Neural cell (in vitro differentiated cells): ENCODE data around the gene HOATZ. TPM values are rescaled to one million over a fixed set of nuclear protein-coding genes. Genes with fewer than 3 reads are reported as not detected.

Experiments
- H2AFZ ChIP-seq: fragments of 200-600, 300-800 bp; sonication (generic), shearing (Covaris generic); 2 replicates; pipeline ENCODE4 v1.6.0; 2014; ENCODE audit warnings: low read depth, mild to moderate bottlenecking, antibody characterized with exemption, low read length, moderate library complexity
- H3F3A ChIP-seq: fragments of 200-600 bp; shearing (Covaris generic); 2 replicates; pipeline ENCODE4 v1.6.1; 2016; ENCODE audit warnings: mild to moderate bottlenecking, moderate library complexity, mixed read lengths, antibody characterized with exemption, low read length; ENCODE audit not compliant: insufficient read depth, poor library complexity, severe bottlenecking
- H3K27ac ChIP-seq: fragments of 200-600, 300-800 bp; sonication (generic), shearing (Covaris generic); 2 replicates; pipeline ENCODE4 v1.5.1; 2014; ENCODE audit warnings: mild to moderate bottlenecking, low read length, moderate library complexity
- H3K27me3 ChIP-seq: fragments of 300-800, 200-600 bp; sonication (generic), shearing (Covaris generic); 2 replicates; pipeline ENCODE4 v1.6.0; 2014; ENCODE audit warnings: mild to moderate bottlenecking, low read depth, low read length, moderate library complexity; ENCODE audit not compliant: insufficient read depth
- H3K36me3 ChIP-seq: fragments of 300-800, 200-600 bp; sonication (generic), shearing (Covaris generic); 2 replicates; pipeline ENCODE4 v1.5.1; 2014; ENCODE audit warnings: mild to moderate bottlenecking, antibody characterized with exemption, low read length, moderate library complexity; ENCODE audit not compliant: insufficient read depth
- H3K4me2 ChIP-seq: fragments of 300-800, 200-600 bp; sonication (generic), shearing (Covaris generic); 2 replicates; pipeline ENCODE4 v1.6.0; 2014; ENCODE audit warnings: mild to moderate bottlenecking, low read length
- H3K4me3 ChIP-seq: fragments of 300-800, 200-600 bp; sonication (generic), shearing (Covaris generic); 2 replicates; pipeline ENCODE4 v1.5.1; 2014; ENCODE audit warnings: mild to moderate bottlenecking, low read length, moderate library complexity
- H3K79me2 ChIP-seq: fragments of 200-600 bp; shearing (Covaris generic); replicated peaks from 2 replicates; pipeline ENCODE4 v1.6.0; 2014; ENCODE audit warnings: mild to moderate bottlenecking, low read length, moderate library complexity; ENCODE audit not compliant: insufficient read depth
- H3K9ac ChIP-seq: fragments of 300-800, 200-600 bp; sonication (generic), shearing (Covaris generic); 2 replicates; pipeline ENCODE4 v1.6.1; 2016; ENCODE audit warnings: mild to moderate bottlenecking, low read length, mixed read lengths
- H3K9me2 ChIP-seq: fragments of 200-600 bp; shearing (Covaris generic); 2 replicates; pipeline ENCODE4 v1.6.1; 2016; ENCODE audit warnings: mild to moderate bottlenecking, low read length, mixed read lengths; ENCODE audit not compliant: insufficient read depth
- H3K9me3 ChIP-seq: fragments of 200-600, 300-800 bp; sonication (generic), shearing (Covaris generic); 2 replicates; pipeline ENCODE4 v1.6.1; 2016; ENCODE audit warnings: mild to moderate bottlenecking, mixed run types, low read length, moderate library complexity, mixed read lengths
- H4K20me1 ChIP-seq: fragments of 200-600 bp; shearing (Covaris generic); 2 replicates; pipeline ENCODE4 v1.6.1; 2016; ENCODE audit warnings: mild to moderate bottlenecking, mixed run types; ENCODE audit not compliant: insufficient read depth
- EP300 ChIP-seq: fragments of 450-650 bp; conservative IDR thresholded peaks from 2 replicates; pipeline ENCODE4 v1.6.1; 2014; ENCODE audit warnings: antibody characterized with exemption, mild to moderate bottlenecking, moderate library complexity; ENCODE audit not compliant: poor library complexity, severe bottlenecking
- EZH2 ChIP-seq: fragments of 200-600, 300-800 bp; shearing (Covaris generic), sonication (generic); IDR thresholded peaks from 2 replicates; pipeline ENCODE4 v1.6.1; 2014; ENCODE audit warnings: antibody characterized with exemption, low read length, borderline replicate concordance, mild to moderate bottlenecking; ENCODE audit not compliant: insufficient read depth, poor library complexity, severe bottlenecking
- MXI1 ChIP-seq: fragments of 450-650 bp; conservative IDR thresholded peaks from 2 replicates; pipeline ENCODE4 v1.6.1; 2014; ENCODE audit warnings: antibody characterized with exemption, mild to moderate bottlenecking; ENCODE audit not compliant: poor library complexity, severe bottlenecking
- POLR2AphosphoS5 ChIP-seq: IDR thresholded peaks from 2 replicates; pipeline ENCODE4 v1.6.1; 2012
- RAD21 ChIP-seq: fragments of 450-650 bp; conservative IDR thresholded peaks from 2 replicates; pipeline ENCODE4 v1.6.1; 2014; ENCODE audit warnings: antibody characterized with exemption, mild to moderate bottlenecking, moderate library complexity
- SMC3 ChIP-seq: fragments of 450-650 bp; conservative IDR thresholded peaks from 2 replicates; pipeline ENCODE4 v1.6.1; 2014; ENCODE audit warnings: antibody characterized with exemption, mild to moderate bottlenecking, moderate library complexity; ENCODE audit not compliant: poor library complexity
- TAF1 ChIP-seq: IDR thresholded peaks from 2 replicates; pipeline ENCODE4 v1.6.1; 2012; ENCODE audit warnings: low read depth
- polyA plus RNA-seq: library from polyadenylated mRNA; depleted of rRNA; stranded (reverse); fragments of >200 nt; gene quantifications from 2 replicates; pipeline ENCODE4 v1.2.3, GENCODE V29; 2014
- TF ChIP-seq, protein P1 (sequence below): fragments of 450-650 bp; IDR thresholded peaks from 2 replicates; pipeline ENCODE4 v1.5.1; 2014; ENCODE audit warnings: antibody characterized with exemption, mild to moderate bottlenecking, moderate library complexity; ENCODE audit not compliant: poor library complexity, severe bottlenecking
- TF ChIP-seq, protein P2 (sequence below): IDR thresholded peaks from 2 replicates; pipeline ENCODE4 v1.6.1; 2012; ENCODE audit warnings: borderline replicate concordance

The HOATZ gene
- polyA plus RNA-seq, 1 donor from 2014 or later = not detected

DNA sequence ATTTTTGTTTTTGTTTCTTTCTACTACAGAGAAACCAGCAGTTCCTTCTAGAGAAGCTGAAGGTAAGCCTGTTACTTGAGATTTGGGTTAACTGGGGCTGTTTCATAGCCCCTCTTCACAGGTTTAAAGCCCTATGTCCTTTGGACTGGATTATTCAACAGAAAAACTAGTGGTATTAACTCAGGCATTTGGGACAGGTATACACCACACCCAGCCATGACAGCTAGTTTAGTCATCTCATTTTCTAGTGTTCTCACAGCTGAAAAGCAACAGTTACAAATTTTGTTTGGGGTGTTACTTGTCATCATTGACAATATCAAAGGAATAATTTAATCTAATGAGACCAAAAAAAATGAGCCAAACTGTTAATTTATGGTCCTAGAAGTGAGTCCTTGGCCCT is 40.0 kb downstream of the HOATZ start:
- no peak overlapping the region for H3K27ac ChIP-seq
- H3K4me2 ChIP-seq = no peak overlapping the region

DNA sequence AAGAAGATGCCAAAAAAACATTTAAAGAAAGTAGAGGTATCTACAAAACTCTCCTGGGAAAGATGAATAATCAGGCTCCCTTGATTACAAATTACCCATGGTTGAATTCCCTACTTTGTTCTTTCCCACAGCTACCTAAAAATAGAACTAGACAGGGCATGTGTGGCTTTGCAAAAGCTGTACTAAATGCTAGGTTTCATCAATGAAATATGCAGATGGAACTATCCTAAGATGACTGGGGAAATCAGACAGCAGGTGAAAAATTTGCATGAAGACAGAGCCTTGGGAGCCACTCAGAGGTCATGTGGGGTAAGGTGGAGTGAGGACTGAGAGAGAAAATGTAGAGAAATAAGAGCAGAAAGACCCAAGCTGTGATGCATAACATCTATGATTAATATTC is 40.7 kb downstream of the HOATZ start:
- no peaks in the 10 kb centered on the region for H3K9me2 ChIP-seq
- TF ChIP-seq MXI1 (no peak), TAF1 (no peak), POLR2AphosphoS5 (no peak), SMC3 (no peak), EZH2 (no peak), RAD21 (no peak), EP300 (no peak)
- TF ChIP-seq, protein P1, sequence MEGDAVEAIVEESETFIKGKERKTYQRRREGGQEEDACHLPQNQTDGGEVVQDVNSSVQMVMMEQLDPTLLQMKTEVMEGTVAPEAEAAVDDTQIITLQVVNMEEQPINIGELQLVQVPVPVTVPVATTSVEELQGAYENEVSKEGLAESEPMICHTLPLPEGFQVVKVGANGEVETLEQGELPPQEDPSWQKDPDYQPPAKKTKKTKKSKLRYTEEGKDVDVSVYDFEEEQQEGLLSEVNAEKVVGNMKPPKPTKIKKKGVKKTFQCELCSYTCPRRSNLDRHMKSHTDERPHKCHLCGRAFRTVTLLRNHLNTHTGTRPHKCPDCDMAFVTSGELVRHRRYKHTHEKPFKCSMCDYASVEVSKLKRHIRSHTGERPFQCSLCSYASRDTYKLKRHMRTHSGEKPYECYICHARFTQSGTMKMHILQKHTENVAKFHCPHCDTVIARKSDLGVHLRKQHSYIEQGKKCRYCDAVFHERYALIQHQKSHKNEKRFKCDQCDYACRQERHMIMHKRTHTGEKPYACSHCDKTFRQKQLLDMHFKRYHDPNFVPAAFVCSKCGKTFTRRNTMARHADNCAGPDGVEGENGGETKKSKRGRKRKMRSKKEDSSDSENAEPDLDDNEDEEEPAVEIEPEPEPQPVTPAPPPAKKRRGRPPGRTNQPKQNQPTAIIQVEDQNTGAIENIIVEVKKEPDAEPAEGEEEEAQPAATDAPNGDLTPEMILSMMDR = no peak
- TF ChIP-seq, protein P2, sequence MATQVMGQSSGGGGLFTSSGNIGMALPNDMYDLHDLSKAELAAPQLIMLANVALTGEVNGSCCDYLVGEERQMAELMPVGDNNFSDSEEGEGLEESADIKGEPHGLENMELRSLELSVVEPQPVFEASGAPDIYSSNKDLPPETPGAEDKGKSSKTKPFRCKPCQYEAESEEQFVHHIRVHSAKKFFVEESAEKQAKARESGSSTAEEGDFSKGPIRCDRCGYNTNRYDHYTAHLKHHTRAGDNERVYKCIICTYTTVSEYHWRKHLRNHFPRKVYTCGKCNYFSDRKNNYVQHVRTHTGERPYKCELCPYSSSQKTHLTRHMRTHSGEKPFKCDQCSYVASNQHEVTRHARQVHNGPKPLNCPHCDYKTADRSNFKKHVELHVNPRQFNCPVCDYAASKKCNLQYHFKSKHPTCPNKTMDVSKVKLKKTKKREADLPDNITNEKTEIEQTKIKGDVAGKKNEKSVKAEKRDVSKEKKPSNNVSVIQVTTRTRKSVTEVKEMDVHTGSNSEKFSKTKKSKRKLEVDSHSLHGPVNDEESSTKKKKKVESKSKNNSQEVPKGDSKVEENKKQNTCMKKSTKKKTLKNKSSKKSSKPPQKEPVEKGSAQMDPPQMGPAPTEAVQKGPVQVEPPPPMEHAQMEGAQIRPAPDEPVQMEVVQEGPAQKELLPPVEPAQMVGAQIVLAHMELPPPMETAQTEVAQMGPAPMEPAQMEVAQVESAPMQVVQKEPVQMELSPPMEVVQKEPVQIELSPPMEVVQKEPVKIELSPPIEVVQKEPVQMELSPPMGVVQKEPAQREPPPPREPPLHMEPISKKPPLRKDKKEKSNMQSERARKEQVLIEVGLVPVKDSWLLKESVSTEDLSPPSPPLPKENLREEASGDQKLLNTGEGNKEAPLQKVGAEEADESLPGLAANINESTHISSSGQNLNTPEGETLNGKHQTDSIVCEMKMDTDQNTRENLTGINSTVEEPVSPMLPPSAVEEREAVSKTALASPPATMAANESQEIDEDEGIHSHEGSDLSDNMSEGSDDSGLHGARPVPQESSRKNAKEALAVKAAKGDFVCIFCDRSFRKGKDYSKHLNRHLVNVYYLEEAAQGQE = no peak
- no peaks in the 10 kb centered on the region for H3K36me3 ChIP-seq
- H3K27ac ChIP-seq = no peak overlapping the region
- no peak overlapping the region for H3K4me2 ChIP-seq
- H3K9ac ChIP-seq = no peak overlapping the region
- no peaks in the 10 kb centered on the region for H3F3A ChIP-seq
- no peak overlapping the region for H2AFZ ChIP-seq
- no peaks in the 10 kb centered on the region for H3K79me2 ChIP-seq
- H3K27me3 ChIP-seq = no peaks in the 10 kb centered on the region
- H3K9me3 ChIP-seq = no peaks in the 10 kb centered on the region
- H3K4me3 ChIP-seq = no peak overlapping the region
- H4K20me1 ChIP-seq = no peaks in the 10 kb centered on the region

More for the DNA sequence above, 40.0 kb downstream of the HOATZ start:
- H3K9me3 ChIP-seq = no peaks in the 10 kb centered on the region
- no peaks in the 10 kb centered on the region for H3K9me2 ChIP-seq
- no peaks in the 10 kb centered on the region for H3F3A ChIP-seq
- H3K79me2 ChIP-seq = no peaks in the 10 kb centered on the region
- no peaks in the 10 kb centered on the region for H4K20me1 ChIP-seq
- H3K4me3 ChIP-seq = no peak overlapping the region
- no peak overlapping the region for H2AFZ ChIP-seq
- no peaks in the 10 kb centered on the region for H3K27me3 ChIP-seq
- H3K9ac ChIP-seq = no peak overlapping the region
- no peak for TF ChIP-seq TAF1
- H3K36me3 ChIP-seq = no peaks in the 10 kb centered on the region
